Glutamatergic neuron (in vitro differentiated cells): ENCODE results near the gene MYOCD. TPM values are rescaled to one million over a fixed set of nuclear protein-coding genes. Genes with fewer than 3 reads are reported as not detected.
A peak's percentile ranks its signal among the peaks of the same experiment; 100 is the strongest.

Experiments used
- DNase-seq: peaks from one replicate; pipeline ENCODE4 v3.0.0; 2022
- H3K27ac Mint-ChIP-seq: one replicate; pipeline ENCODE4 v1.8.0; 2020; ENCODE audit warnings: mild to moderate bottlenecking, mixed read lengths, inconsistent platforms; ENCODE audit not compliant: unreplicated experiment
- H3K27me3 Mint-ChIP-seq: one replicate; pipeline ENCODE4 v1.8.0; 2020; ENCODE audit warnings: mild to moderate bottlenecking, moderate library complexity, mixed read lengths, inconsistent platforms; ENCODE audit not compliant: unreplicated experiment
- H3K36me3 Mint-ChIP-seq: one replicate; pipeline ENCODE4 v1.8.0; 2020; ENCODE audit warnings: mild to moderate bottlenecking, mixed read lengths, inconsistent platforms; ENCODE audit not compliant: unreplicated experiment
- H3K4me1 Mint-ChIP-seq: one replicate; pipeline ENCODE4 v1.8.0; 2020; ENCODE audit warnings: mild to moderate bottlenecking, low read depth, mixed read lengths, inconsistent platforms; ENCODE audit not compliant: unreplicated experiment
- H3K4me3 Mint-ChIP-seq: one replicate; pipeline ENCODE4 v1.8.0; 2020; ENCODE audit warnings: mild to moderate bottlenecking, mixed read lengths, inconsistent platforms; ENCODE audit not compliant: unreplicated experiment
- H3K9me3 Mint-ChIP-seq: one replicate; pipeline ENCODE4 v1.8.0; 2020; ENCODE audit warnings: mild to moderate bottlenecking, moderate library complexity, mixed read lengths, inconsistent platforms; ENCODE audit not compliant: unreplicated experiment
- total RNA-seq: library from RNA; stranded (reverse); fragmentation: NEBNext Ultra II Directional; extraction: Animal tissue kit (Norgen Biotek cat#: 25700); gene quantifications from one replicate; pipeline ENCODE4 v1.2.1, GENCODE V29; 2021; ENCODE audit not compliant: unreplicated experiment
- TF ChIP-seq, protein P1 (sequence below): fragments of 200-600 bp; sonication (generic); IDR thresholded peaks from one replicate; pipeline ENCODE4 v1.5.0; 2021; ENCODE audit not compliant: partially characterized antibody, unreplicated experiment

Gene MYOCD
- total RNA-seq, 1 donor from 2014 or later = not detected

DNA sequence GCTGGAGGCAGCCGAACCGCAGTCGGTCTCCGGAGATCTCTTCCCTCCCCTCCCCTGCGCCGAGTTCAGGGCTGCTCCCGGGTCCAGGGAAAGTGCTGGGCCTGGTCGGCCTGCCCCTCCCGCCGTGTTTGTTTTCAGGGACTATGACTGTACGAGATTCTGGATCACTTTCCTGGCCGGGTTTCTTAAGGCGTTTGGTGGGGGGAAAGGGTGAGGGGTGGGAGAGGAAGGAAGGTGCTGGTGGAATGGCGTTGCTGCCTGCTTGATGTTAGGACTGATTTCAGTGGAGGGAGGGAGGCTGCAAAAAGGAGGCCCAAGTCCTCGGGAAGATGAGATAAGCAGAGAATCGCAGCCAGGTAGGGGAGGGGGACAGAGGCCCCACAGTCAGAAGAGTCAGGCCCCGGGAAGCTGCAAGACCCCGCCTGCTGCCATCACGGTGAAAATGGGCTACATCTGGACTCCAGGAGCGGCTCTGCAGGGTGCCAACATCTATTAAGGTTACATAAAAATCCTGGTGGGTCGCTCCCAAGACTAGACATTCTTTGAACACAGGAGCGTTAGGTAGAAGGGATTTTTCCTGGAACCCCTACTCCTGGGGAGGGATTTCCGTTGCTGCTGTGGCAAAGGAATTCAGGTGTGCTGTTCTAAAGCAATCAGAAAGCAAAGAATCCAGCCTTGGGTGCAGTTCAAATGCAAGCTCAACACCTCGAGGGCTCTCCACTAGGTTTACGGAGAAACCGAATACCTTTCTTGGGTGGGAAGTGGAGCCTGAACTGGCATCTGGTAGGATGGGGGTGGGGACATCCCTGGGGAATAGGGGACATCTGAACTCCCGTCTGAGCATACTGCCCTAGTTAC lies 124.8 kb downstream of the MYOCD start:
- peaks cover 5% of the 10 kb centered on the region for H3K9me3 Mint-ChIP-seq
- peaks cover 19% of the 10 kb centered on the region for H3K4me1 Mint-ChIP-seq
- H3K36me3 Mint-ChIP-seq = no peaks in the 10 kb centered on the region
- peaks cover 4% of the 10 kb centered on the region for H3K27me3 Mint-ChIP-seq
- H3K27ac Mint-ChIP-seq = peak overlapping the region; percentile 87
- peak; percentile 46 for DNase-seq
- H3K4me3 Mint-ChIP-seq = peak overlapping the region; percentile 94
- TF ChIP-seq, protein P1, sequence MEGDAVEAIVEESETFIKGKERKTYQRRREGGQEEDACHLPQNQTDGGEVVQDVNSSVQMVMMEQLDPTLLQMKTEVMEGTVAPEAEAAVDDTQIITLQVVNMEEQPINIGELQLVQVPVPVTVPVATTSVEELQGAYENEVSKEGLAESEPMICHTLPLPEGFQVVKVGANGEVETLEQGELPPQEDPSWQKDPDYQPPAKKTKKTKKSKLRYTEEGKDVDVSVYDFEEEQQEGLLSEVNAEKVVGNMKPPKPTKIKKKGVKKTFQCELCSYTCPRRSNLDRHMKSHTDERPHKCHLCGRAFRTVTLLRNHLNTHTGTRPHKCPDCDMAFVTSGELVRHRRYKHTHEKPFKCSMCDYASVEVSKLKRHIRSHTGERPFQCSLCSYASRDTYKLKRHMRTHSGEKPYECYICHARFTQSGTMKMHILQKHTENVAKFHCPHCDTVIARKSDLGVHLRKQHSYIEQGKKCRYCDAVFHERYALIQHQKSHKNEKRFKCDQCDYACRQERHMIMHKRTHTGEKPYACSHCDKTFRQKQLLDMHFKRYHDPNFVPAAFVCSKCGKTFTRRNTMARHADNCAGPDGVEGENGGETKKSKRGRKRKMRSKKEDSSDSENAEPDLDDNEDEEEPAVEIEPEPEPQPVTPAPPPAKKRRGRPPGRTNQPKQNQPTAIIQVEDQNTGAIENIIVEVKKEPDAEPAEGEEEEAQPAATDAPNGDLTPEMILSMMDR = no peak

DNA sequence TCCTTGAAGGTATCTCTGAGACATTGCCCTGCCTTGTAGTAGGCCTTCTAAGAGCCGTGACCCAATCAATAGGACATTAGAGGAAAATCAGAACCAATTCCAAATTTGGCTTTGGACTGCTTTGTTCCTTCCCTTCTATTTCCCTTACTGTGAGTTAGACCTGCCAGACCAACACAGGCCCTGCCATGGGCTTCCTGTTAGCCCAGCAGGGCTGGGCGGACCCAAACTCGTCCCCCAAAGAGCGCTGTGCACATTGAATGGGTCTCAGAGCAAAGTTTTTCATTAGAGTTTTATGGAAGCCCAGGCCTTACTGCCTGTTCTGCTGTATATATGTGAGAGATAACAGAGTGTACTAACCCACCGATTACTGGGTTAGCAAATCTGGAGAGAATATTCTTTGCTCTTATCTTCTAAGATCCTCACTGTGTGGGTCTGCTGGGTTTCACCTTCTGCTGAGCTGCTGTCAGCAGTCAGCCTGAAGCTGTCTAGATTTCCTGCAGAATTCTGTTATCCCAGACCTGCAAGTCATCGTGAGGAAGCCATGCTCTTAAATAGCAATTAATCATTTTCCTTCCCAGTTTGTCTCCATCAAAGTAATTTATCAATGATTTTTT lies 129.3 kb downstream of the MYOCD start:
- Mint-ChIP-seq H3K27me3 (peaks cover 3% of the 10 kb centered on the region), H3K4me3 (no peak overlapping the region), H3K4me1 (peaks cover 19% of the 10 kb centered on the region), H3K9me3 (peaks cover 3% of the 10 kb centered on the region), H3K27ac (no peak overlapping the region), H3K36me3 (peaks cover 10% of the 10 kb centered on the region)
- TF ChIP-seq, protein P1 = no peak
- no peak for DNase-seq

DNA sequence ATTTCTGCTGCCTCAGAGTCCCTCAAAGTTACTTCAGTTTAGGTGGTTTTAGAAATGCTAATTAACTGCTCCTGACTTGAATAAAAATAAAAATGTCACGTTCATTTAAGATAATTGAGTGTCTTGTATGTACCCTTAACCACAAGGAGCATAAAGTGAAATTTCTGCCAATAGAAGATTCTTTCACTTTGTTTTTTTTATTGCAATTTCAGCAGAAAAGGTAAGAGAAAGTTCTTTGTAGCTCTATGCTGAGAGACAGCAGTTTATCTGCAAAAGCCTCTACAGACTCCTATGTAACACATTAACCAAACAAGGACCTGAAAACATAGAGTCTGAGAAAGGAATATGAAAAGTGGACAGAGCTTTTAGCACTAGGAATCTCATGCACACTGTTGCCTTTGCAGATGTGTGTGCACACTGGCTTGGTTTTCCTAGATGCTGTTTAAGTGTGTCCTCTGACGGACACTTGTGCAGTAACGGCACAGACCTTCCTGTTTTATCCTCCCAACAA lies 135.2 kb downstream of the MYOCD start:
- H3K4me1 Mint-ChIP-seq = peaks cover 5% of the 10 kb centered on the region

DNA sequence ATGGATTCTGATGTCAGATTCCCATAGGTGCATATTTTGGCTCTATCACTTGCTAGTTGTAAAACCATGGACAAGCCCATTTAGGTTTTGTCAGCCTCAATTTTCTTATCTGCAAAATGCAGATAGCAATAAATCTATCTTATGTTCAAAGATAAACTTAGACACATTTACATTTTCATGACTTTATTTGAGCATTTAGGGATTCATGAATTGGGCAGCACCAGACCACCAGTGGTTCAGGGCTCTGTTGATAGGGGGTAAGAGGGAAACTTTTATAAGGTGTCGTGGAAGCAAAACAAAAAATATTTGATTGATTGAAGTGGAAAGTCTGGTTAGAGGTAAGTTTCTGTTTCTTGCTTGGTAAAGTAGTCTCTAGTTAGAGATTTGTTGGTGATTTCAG lies 140.9 kb downstream of the MYOCD start:
- TF ChIP-seq, protein P1 = no peak
- H3K4me1 Mint-ChIP-seq = peaks cover 5% of the 10 kb centered on the region
- no peak overlapping the region for H3K4me3 Mint-ChIP-seq
- no peak for DNase-seq
- peaks cover 24% of the 10 kb centered on the region for H3K36me3 Mint-ChIP-seq
- H3K9me3 Mint-ChIP-seq = peaks cover 8% of the 10 kb centered on the region
- peaks cover 3% of the 10 kb centered on the region for H3K27me3 Mint-ChIP-seq
- no peak overlapping the region for H3K27ac Mint-ChIP-seq

More for the DNA sequence above, 135.2 kb downstream of the MYOCD start:
- Mint-ChIP-seq H3K36me3 (peaks cover 10% of the 10 kb centered on the region), H3K4me3 (no peak overlapping the region), H3K27ac (no peak overlapping the region), H3K9me3 (no peaks in the 10 kb centered on the region), H3K27me3 (no peaks in the 10 kb centered on the region)
- TF ChIP-seq, protein P1 = no peak
- no peak for DNase-seq
